Ammon's horn (tissue), 1 donor: Measurements from ENCODE around the gene KRT38.

Source experiments
- DNase-seq: peaks from one replicate; pipeline ENCODE4 v3.0.0-alpha.2; 2016; ENCODE audit warnings: low spot score

Gene KRT38

GRCh38 chr17:41421617-41422016 lies 19.2 kb downstream of the KRT38 start:
- DNase-seq, result no peak

- no peak for DNase-seq
Observed at GRCh38 chr17:41421116-41421515, 19.7 kb downstream of the KRT38 start.

- DNase-seq, result no peak
Observed at GRCh38 chr17:41420134-41420533, 20.6 kb downstream of the KRT38 start.

- no peak for DNase-seq
Observed at GRCh38 chr17:41419716-41420115, 21.1 kb downstream of the KRT38 start.

- no peak for DNase-seq
Observed at GRCh38 chr17:41418116-41418860, 22.5 kb downstream of the KRT38 start.

- DNase-seq, result no peak
Observed at GRCh38 chr17:41417576-41418015, 23.2 kb downstream of the KRT38 start.

- DNase-seq, result no peak
Observed at GRCh38 chr17:41417127-41417526, 23.7 kb downstream of the KRT38 start.

- no peak for DNase-seq
Observed at GRCh38 chr17:41416479-41416878, 24.3 kb downstream of the KRT38 start.

- DNase-seq, result no peak
Observed at GRCh38 chr17:41415833-41416335, 24.9 kb downstream of the KRT38 start.

GRCh38 chr17:41415411-41415810 lies 25.4 kb downstream of the KRT38 start:
- DNase-seq, result no peak

GRCh38 chr17:41413982-41414381 lies 26.8 kb downstream of the KRT38 start:
- no peak for DNase-seq

GRCh38 chr17:41413353-41413957 lies 27.3 kb downstream of the KRT38 start:
- no peak for DNase-seq

- DNase-seq, result no peak
Observed at GRCh38 chr17:41411072-41411840, 29.5 kb downstream of the KRT38 start.

- DNase-seq, result no peak
Observed at GRCh38 chr17:41407226-41407625, 33.6 kb downstream of the KRT38 start.

GRCh38 chr17:41406205-41406604 lies 34.6 kb downstream of the KRT38 start:
- no peak for DNase-seq

GRCh38 chr17:41404024-41404671 lies 36.6 kb downstream of the KRT38 start:
- no peak for DNase-seq

- no peak for DNase-seq
Observed at GRCh38 chr17:41403404-41404023, 37.3 kb downstream of the KRT38 start.

- DNase-seq, result no peak
Observed at GRCh38 chr17:41402161-41402560, 38.6 kb downstream of the KRT38 start.

GRCh38 chr17:41396996-41397660 lies 43.7 kb downstream of the KRT38 start, which contains the start of gene KRT31:
TSS of gene KRT31 (minus strand) at chr17:41397608. CDS start at chr17:41397539, 69 bp downstream.
- no peak for DNase-seq

GRCh38 chr17:41396340-41396739 lies 44.4 kb downstream of the KRT38 start:
- no peak for DNase-seq

- DNase-seq, result no peak
Observed at GRCh38 chr17:41395611-41396010, 45.2 kb downstream of the KRT38 start.
